GM12892 (cell line): ENCODE measurements around the gene WDFY1.

ENCODE experiments used
- POLR2A ChIP-seq: IDR thresholded peaks from 2 replicates; pipeline ENCODE4 v1.6.1; 2011; ENCODE audit warnings: low read depth, low read length, control low read depth
- POLR2AphosphoS5 ChIP-seq: IDR thresholded peaks from 2 replicates; pipeline ENCODE4 v1.6.1; 2011; ENCODE audit warnings: low read depth, low read length, control low read depth
- TAF1 ChIP-seq: IDR thresholded peaks from 2 replicates; pipeline ENCODE4 v1.6.1; 2011; ENCODE audit warnings: low read depth, mild to moderate bottlenecking, control low read depth, low read length, borderline replicate concordance

DNA sequence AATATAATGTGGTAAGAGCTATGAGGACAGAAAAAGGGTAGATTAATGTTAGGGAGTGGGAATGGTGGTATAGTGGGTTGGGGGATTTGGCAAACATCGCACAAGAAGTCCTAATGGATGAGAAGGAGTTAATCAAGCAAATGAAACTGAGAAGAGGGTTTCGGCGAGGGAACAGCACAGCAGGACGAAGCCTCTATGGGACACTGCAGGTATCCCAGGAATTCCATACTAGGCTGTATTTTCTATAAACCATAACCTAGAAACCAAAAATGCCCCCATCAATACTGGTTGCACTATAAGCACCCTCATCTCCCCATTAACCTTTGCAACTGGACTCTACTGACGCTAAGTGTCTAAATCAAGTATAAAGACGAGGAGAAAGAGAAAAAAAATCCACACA is 10.3 kb downstream of the WDFY1 start:
- no peak for TF ChIP-seq POLR2AphosphoS5
- TF ChIP-seq POLR2A, result no peak
- no peak for TF ChIP-seq TAF1
